Esophagus squamous epithelium (tissue), 5 donors: Measurements from ENCODE around the gene ZNF491. TPM values are rescaled to one million over a fixed set of nuclear protein-coding genes. Genes with fewer than 3 reads are reported as not detected.

Source experiments
- DNase-seq: peaks from one replicate; lab custom pipeline; 2025; lab: John Stamatoyannopoulos, UW
- H3K27ac ChIP-seq, 4 donors: fragments of 200-600 bp; sonication (generic); one replicate each; pipeline ENCODE4 v1.5.1; 2016 to 2019; ENCODE audit warnings: mild to moderate bottlenecking in 1 of 4
- H3K27me3 ChIP-seq, 4 donors: fragments of 200-600 bp; sonication (generic); 1 replicate in 3 of 4; 2 replicates in 1 of 4; pipeline versions ENCODE4 v1.5.1 to v1.6.0; 2017 to 2021; ENCODE audit warnings: antibody characterized with exemption in 1 of 4
- H3K36me3 ChIP-seq, 3 donors: fragments of 200-600 bp; sonication (generic); one replicate each; pipeline ENCODE4 v1.5.1; 2016 to 2019
- H3K4me1 ChIP-seq, 3 donors: fragments of 200-600 bp; sonication (generic); one replicate each; pipeline ENCODE4 v1.5.1; 2017 to 2019
- H3K4me3 ChIP-seq, 4 donors: fragments of 200-600 bp; sonication (generic); 1 replicate in 3 of 4; 2 replicates in 1 of 4; pipeline ENCODE4 v1.5.1; 2016 to 2019; ENCODE audit warnings: mild to moderate bottlenecking in 2 of 4, moderate library complexity in 1 of 4
- H3K9me3 ChIP-seq, 3 donors: fragments of 200-600 bp; sonication (generic); one replicate each; pipeline ENCODE4 v1.5.1; 2016 to 2019
- CTCF ChIP-seq, 6 experiments: fragments of 450-650 bp in 4 of 6; fragments of 200-600 bp in 2 of 6; sonication (generic) in 2 of 6; IDR thresholded peaks; one replicate each; pipeline ENCODE4 v1.5.1; 2016 to 2019; ENCODE audit warnings: antibody characterized with exemption in 6 of 6, mild to moderate bottlenecking in 4 of 6, moderate library complexity in 4 of 6
- POLR2A ChIP-seq, 4 donors: fragments of 450-650 bp; IDR thresholded peaks; one replicate each; pipeline ENCODE4 v1.6.1; 2017; ENCODE audit warnings: antibody characterized with exemption in 4 of 4, mild to moderate bottlenecking in 4 of 4, moderate library complexity in 3 of 4
- WGBS, 2 donors: methylation state at CpG; one replicate each; pipeline ENCODE4 v1.1.5; 2018; 5-methylcytosine and 5-hydroxymethylcytosine counted together
- intact Hi-C: fragments of 100-400 bp; cut with DNase I; formaldehyde crosslinking; loops from one replicate; pipeline ENCODE4 v1.15.0; 2022
- total RNA-seq, 4 donors: library from RNA; depleted of rRNA; stranded (reverse); fragments of >200 nt; gene quantifications; one replicate each; pipeline ENCODE4 v1.1.0, GENCODE V29; 2016
- donor health status: DM: yes; HTN: yes; CAD: no.

The ZNF491 gene
- total RNA-seq, 4 donors from 2014 or later = 0.13 to 2.3 (median 0.82) TPM

DNA sequence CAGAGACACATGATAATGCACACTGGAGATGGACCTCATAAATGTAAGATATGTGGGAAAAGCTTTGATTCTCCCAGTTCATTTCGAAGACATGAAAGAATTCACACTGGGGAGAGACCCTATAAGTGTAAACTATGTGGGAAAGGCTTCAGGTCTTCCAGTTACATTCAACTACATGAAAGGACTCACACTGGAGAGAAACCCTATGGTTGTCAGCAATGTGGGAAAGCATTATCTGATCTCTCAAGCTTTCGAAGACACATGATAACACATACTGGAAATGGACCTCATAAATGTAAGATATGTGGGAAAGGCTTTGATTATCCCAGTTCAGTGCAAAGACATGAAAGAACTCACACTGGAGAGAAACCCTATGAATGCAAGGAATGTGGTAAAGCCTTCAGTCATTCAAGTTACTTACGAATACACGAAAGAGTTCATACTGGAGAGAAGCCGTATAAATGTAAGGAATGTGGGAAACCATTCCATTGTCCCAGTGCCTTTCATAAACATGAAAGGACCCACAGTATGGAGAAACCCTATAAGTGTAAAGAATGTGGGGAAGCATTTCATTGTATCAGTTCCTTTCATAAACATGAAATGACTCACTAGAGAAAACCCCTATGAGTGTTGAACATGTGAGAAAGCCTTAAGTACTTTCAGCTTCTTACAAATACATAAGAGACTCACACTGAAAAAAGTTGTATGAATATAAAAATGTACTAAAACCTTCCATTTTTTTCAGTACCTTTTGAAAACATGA, 16.8 kb upstream of the ZNF491 start:
- Histone ChIP-seq H3K9me3 (peaks cover 0 to 98% (median 83%) of the 10 kb centered on the region in 3 donors), H3K4me1 (no peaks in the 10 kb centered on the region), H3K27me3 (no peaks in the 10 kb centered on the region), H3K4me3 (peak overlapping the region in 1 of 4 donors; percentile 21), H3K36me3 (peaks cover 20 to 57% (median 31%) of the 10 kb centered on the region in 3 donors), H3K27ac (no peak overlapping the region)
- no peak for TF ChIP-seq CTCF (IDR thresholded peaks at IDR 0.05)
- TF ChIP-seq POLR2A (IDR thresholded peaks at IDR 0.05) = no peak
- intact Hi-C loops = no loop called here
- DNase-seq = no peak
- 92 to 96% methylated on average over 5 of the region's 5 CpGs for WGBS, 2 donors

GRCh38 chr19:11783767-11784166, 14.6 kb upstream of the ZNF491 start:
- H3K9me3 ChIP-seq = peaks cover 0 to 100% (median 84%) of the 10 kb centered on the region in 3 donors
- no peaks in the 10 kb centered on the region for H3K4me1 ChIP-seq
- WGBS, 2 donors = 87 to 94% methylated on average over 1 of the region's 1 CpG
- peaks cover 19 to 35% (median 22%) of the 10 kb centered on the region in 3 donors for H3K36me3 ChIP-seq
- no peak for DNase-seq
- TF ChIP-seq POLR2A (IDR thresholded peaks at IDR 0.05) (no peak), CTCF (IDR thresholded peaks at IDR 0.05) (no peak)
- no peak overlapping the region for H3K27ac ChIP-seq
- H3K27me3 ChIP-seq = no peaks in the 10 kb centered on the region
- intact Hi-C loops = no loop called here
- no peak overlapping the region for H3K4me3 ChIP-seq

- Histone ChIP-seq H3K4me3 (no peak overlapping the region), H3K36me3 (peaks cover 16 to 29% (median 17%) of the 10 kb centered on the region in 3 donors), H3K9me3 (peaks cover 0 to 98% (median 81%) of the 10 kb centered on the region in 3 donors), H3K27me3 (no peaks in the 10 kb centered on the region), H3K27ac (no peak overlapping the region), H3K4me1 (no peaks in the 10 kb centered on the region)
- no peak for DNase-seq
- intact Hi-C loops = no loop called here
- WGBS, 2 donors = 86 to 90% methylated on average over 3 of the region's 3 CpGs
- TF ChIP-seq POLR2A (IDR thresholded peaks at IDR 0.05) = no peak
- TF ChIP-seq CTCF (IDR thresholded peaks at IDR 0.05) = no peak
These were observed 14.0 kb upstream of the ZNF491 start for GRCh38 chr19:11784356-11784755.

DNA sequence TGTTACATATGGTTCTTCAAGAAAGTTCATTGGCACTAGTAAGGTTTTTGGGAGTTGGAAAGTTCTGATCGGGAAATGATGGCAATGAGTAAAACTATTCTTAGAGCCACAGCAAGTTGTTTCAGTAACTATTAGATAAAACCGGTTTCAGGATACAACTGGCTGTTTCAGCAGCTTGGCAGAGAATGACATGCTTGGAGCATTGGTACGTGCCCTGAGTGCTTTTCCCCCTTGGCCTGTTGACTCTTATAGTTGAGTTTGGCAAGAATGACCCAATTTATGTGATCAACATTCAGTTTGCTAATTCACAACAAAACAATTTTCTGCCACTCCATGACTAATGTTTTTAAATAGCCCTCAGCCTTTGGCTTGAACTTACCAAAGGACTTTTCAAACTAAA, 10.8 kb upstream of the ZNF491 start:
- TF ChIP-seq CTCF (IDR thresholded peaks at IDR 0.05) (no peak), POLR2A (IDR thresholded peaks at IDR 0.05) (no peak)
- Histone ChIP-seq H3K36me3 (no peaks in the 10 kb centered on the region), H3K4me1 (no peaks in the 10 kb centered on the region), H3K27me3 (no peaks in the 10 kb centered on the region), H3K27ac (no peak overlapping the region), H3K9me3 (peaks cover 0 to 77% (median 56%) of the 10 kb centered on the region in 3 donors), H3K4me3 (no peak overlapping the region)
- 71 to 76% methylated on average over 3 of the region's 3 CpGs for WGBS, 2 donors
- DNase-seq = no peak
- intact Hi-C loops = no loop called here

- no peaks in the 10 kb centered on the region for H3K36me3 ChIP-seq
- no peaks in the 10 kb centered on the region for H3K27me3 ChIP-seq
- no peak overlapping the region for H3K4me3 ChIP-seq
- no peak overlapping the region for H3K27ac ChIP-seq
- TF ChIP-seq CTCF (IDR thresholded peaks at IDR 0.05) = no peak
- TF ChIP-seq POLR2A (IDR thresholded peaks at IDR 0.05) = no peak
- peaks cover 4 to 9% (median 9%) of the 10 kb centered on the region in 3 donors for H3K4me1 ChIP-seq
- intact Hi-C loops = no loop called here
- no peak for DNase-seq
- peaks cover 0 to 23% (median 16%) of the 10 kb centered on the region in 3 donors for H3K9me3 ChIP-seq
These were observed 5.4 kb upstream of the ZNF491 start for GRCh38 chr19:11792942-11793341.
